Panc1 (cell line): ENCODE results near the gene MUS81. TPM values are rescaled to one million over a fixed set of nuclear protein-coding genes. Genes with fewer than 3 reads are reported as not detected.

Experiments
- ATAC-seq: fragments of 200-7000 bp; cut with Tn5 transposase; 2 replicates; pipeline ENCODE4 v1.9.1; 2020; ENCODE audit warnings: mild to moderate bottlenecking, moderate library complexity
- BruUV-seq: library from RNA; stranded (reverse); fragments of 400-500 nt; replicated peaks from 2 replicates; lab custom pipeline; 2021; lab: Mats Ljungman, UMichigan
- CTCF ChIA-PET: fragments of 300-600 bp; sonication (Branson Sonifier 250); formaldehyde crosslinking; loops from one replicate; lab custom pipeline; 2022; ENCODE audit warnings: antibody characterized with exemption; lab: Charles Lee
- POLR2A ChIA-PET: fragments of 300-600 bp; sonication (Branson Sonifier 250); formaldehyde crosslinking; loops from one replicate; lab custom pipeline; 2022; ENCODE audit warnings: antibody characterized with exemption; lab: Charles Lee
- DNase-seq: peaks from one replicate; pipeline ENCODE4 v3.0.0-alpha.2; 2010; ENCODE audit warnings: low read depth, low spot score
- H3K27ac ChIP-seq: 2 replicates; pipeline ENCODE4 v1.5.1; 2011; ENCODE audit warnings: mild to moderate bottlenecking, low read length, inconsistent platforms
- H3K27me3 ChIP-seq: fragments of 200-500 bp; sonication (Bioruptor generic); 2 replicates; pipeline ENCODE4 v1.6.0; 2014; ENCODE audit warnings: low read length, inconsistent platforms; ENCODE audit not compliant: control insufficient read depth, insufficient read depth
- H3K36me3 ChIP-seq: fragments of 200-500 bp; sonication (Bioruptor generic); 2 replicates; pipeline ENCODE4 v1.5.1; 2014; ENCODE audit warnings: inconsistent platforms, mild to moderate bottlenecking, low read length, moderate library complexity; ENCODE audit not compliant: control insufficient read depth, insufficient read depth
- H3K4me1 ChIP-seq: 2 replicates; pipeline ENCODE4 v1.5.1; 2011; ENCODE audit warnings: inconsistent platforms, mild to moderate bottlenecking, low read length, moderate library complexity; ENCODE audit not compliant: control insufficient read depth, insufficient read depth
- H3K4me3 ChIP-seq, 2 experiments: 2 replicates each; pipeline ENCODE4 v1.5.1; 2011 to 2012; ENCODE audit warnings: low read depth in 2 of 2, low read length in 2 of 2, mild to moderate bottlenecking in 2 of 2, inconsistent platforms in 1 of 2, moderate library complexity in 1 of 2
- H3K9me3 ChIP-seq: fragments of 200-500 bp; sonication (Bioruptor generic); 2 replicates; pipeline ENCODE4 v1.5.1; 2014; ENCODE audit warnings: low read depth, mild to moderate bottlenecking, inconsistent platforms, low read length, moderate library complexity; ENCODE audit not compliant: control insufficient read depth, insufficient read depth
- CTCF ChIP-seq: fragments of 450-650 bp; IDR thresholded peaks from 2 replicates; pipeline ENCODE4 v1.5.1; 2017; ENCODE audit warnings: mild to moderate bottlenecking
- POLR2AphosphoS5 ChIP-seq: IDR thresholded peaks from 2 replicates; pipeline ENCODE4 v1.6.1; 2012; ENCODE audit warnings: mild to moderate bottlenecking, low read depth, low read length, moderate library complexity
- SIN3A ChIP-seq: IDR thresholded peaks from 2 replicates; pipeline ENCODE4 v1.6.1; 2012; ENCODE audit warnings: low read depth, mild to moderate bottlenecking, low read length, moderate library complexity, borderline replicate concordance; ENCODE audit not compliant: insufficient read depth
- in situ Hi-C: cut with HindIII; loops from 2 replicates; pipeline ENCODE4 v1.10.0; 2016; ENCODE audit warnings: low sequenced_read_pairs, low pct_unique_long_range_greater_than_20kb
- intact Hi-C: fragments of 100-400 bp; cut with micrococcal nuclease; formaldehyde crosslinking; loops from one replicate; pipeline ENCODE4 v1.10.0; 2022; ENCODE audit not compliant: unreplicated experiment
- total RNA-seq: library from RNA; stranded (reverse); gene quantifications from one replicate; pipeline ENCODE4 v1.2.1, GENCODE V29; 2021; ENCODE audit not compliant: unreplicated experiment

MUS81 gene
- total RNA-seq, 1 experiment from 2014 or later = 140 TPM

GRCh38 chr11:65870706-65871681, 10.8 kb downstream of the MUS81 start:
- in situ Hi-C loops = no loop called here
- no peaks in the 10 kb centered on the region for H3K36me3 ChIP-seq
- H3K4me1 ChIP-seq = peaks cover 15% of the 10 kb centered on the region
- peak; percentile 34; the same call in 1 of the 2 replicates for TF ChIP-seq POLR2AphosphoS5
- TF ChIP-seq CTCF = no peak
- CTCF ChIA-PET = interaction anchor here (0.6 to 1.9 kb wide), 5 partner anchors 11 to 118 kb away, joined by 3 to 10 read pairs (median 5); partner anchors contain the start of gene MUS81
- DNase-seq (no peak), ATAC-seq (no peak)
- POLR2A ChIA-PET = interaction anchor here (1.4 to 2.1 kb wide), 3 partner anchors 10 to 18 kb away, joined by 5 to 9 read pairs (median 7); partner anchors contain the start of gene MUS81
- no TSS peak for BruUV-seq
- H3K27me3 ChIP-seq = no peaks in the 10 kb centered on the region
- H3K27ac ChIP-seq = peak overlapping the region; percentile 60
- H3K4me3 ChIP-seq = no peak overlapping the region
- intact Hi-C loops = no loop called here
- H3K9me3 ChIP-seq = no peaks in the 10 kb centered on the region

GRCh38 chr11:65871811-65872548, 11.7 kb downstream of the MUS81 start:
- peak overlapping the region; percentile 65 for H3K27ac ChIP-seq

More at GRCh38 chr11:65871811-65872548, 11.7 kb downstream of the MUS81 start:
- H3K27me3 ChIP-seq = no peaks in the 10 kb centered on the region
- intact Hi-C loops (no loop called here), in situ Hi-C loops (no loop called here)
- no peaks in the 10 kb centered on the region for H3K9me3 ChIP-seq
- ChIA-PET CTCF (interaction anchor here (0.7 to 1.6 kb wide), 4 partner anchors 12 to 184 kb away, joined by 3 to 6 read pairs (median 4); partner anchors contain the start of gene MUS81), POLR2A (interaction anchor here (0.5 to 1.4 kb wide), 3 partner anchors 19 to 1560 kb away, joined by 3 to 11 read pairs (median 5); no protein-coding TSS in a partner anchor)
- peak overlapping the region; percentile 16 to 57; a peak in 2 of 4 replicates for H3K4me3 ChIP-seq
- TF ChIP-seq POLR2AphosphoS5 (no peak), CTCF (no peak), SIN3A (no peak)
- ATAC-seq (peak; percentile 14), DNase-seq (no peak)
- H3K36me3 ChIP-seq = no peaks in the 10 kb centered on the region
- BruUV-seq = no TSS peak
- peaks cover 12% of the 10 kb centered on the region for H3K4me1 ChIP-seq
